Heart left ventricle (tissue), 13 donors: ENCODE data around the gene PCNX4.

ENCODE experiments used
- CTCF ChIP-seq, 12 donors: fragments of 200-600 bp; sonication (generic) in 4 of 12; IDR thresholded peaks; one replicate each; pipeline versions ENCODE4 v1.5.0 to v1.8.0; 2018 to 2022; ENCODE audit warnings: antibody characterized with exemption in 12 of 12, mild to moderate bottlenecking in 5 of 12
- POLR2A ChIP-seq, 2 donors: fragments of 450-650 bp; IDR thresholded peaks; one replicate each; pipeline ENCODE4 v1.6.1; 2017; ENCODE audit warnings: antibody characterized with exemption in 2 of 2, mild to moderate bottlenecking in 2 of 2, moderate library complexity in 2 of 2
- donor health status: ischemic (EF 13 %, LVEDD 7.1; RV severe dilation, severe dysfunction).
- donor health status: DM: no; HTN: yes; CAD: no.
- donor health status: DM: no; HTN: no; CAD: no.
- donor health status: ischemic (EF 25% LVEDD 6.9; RV normal size, moderate dysfunction).
- donor health status: ischemic (EF 25% LVEDD 5.7; RV mildly dilated, moderate dysfunction).
- donor health status: ischemic (EF 35%, LVEDD 5.7; RV mildly dilated, moderate dysfunction).
- donor health status: nonischemic (EF 11% LVEDD 7.7; RV severe dilation, severe dysfunction).
- donor health status: DM: yes; HTN: yes; CAD: no.
- donor health status: PGD.
- donor health status: ischemic (EF 29% LVEDD 5.4; RV normal size, mild dysfunction).
- donor health status: nonischemic (EF 23%, LVEDD 6.1; RV moderate dilation, normal function).

GRCh38 chr14:60178164-60178563 lies 86.4 kb downstream of the PCNX4 start:
- no peak for TF ChIP-seq CTCF (IDR thresholded peaks at IDR 0.05)
- no peak for TF ChIP-seq POLR2A (IDR thresholded peaks at IDR 0.05)
